LHCN-M2 (cell line): Measurements from ENCODE around the gene KANSL1L. TPM values are rescaled to one million over a fixed set of nuclear protein-coding genes. Genes with fewer than 3 reads are reported as not detected.
"Not testable (repeated sequence)": the region's sequence is repeated elsewhere in the genome, so short reads cannot be mapped to it uniquely, and the experiment has no call there.

Experiments used
- DNase-seq: peaks from one replicate; pipeline ENCODE4 v3.0.0-alpha.2; 2012; ENCODE audit warnings: low read depth
- polyA plus RNA-seq: library from polyadenylated mRNA; unstranded; fragments of >200 nt; gene quantifications from one replicate; pipeline ENCODE4 v1.2.1, GENCODE V29; 2012; ENCODE audit warnings: missing spikeins
- total RNA-seq: library from RNA; depleted of rRNA; stranded (reverse); fragments of >200 nt; gene quantifications from 2 replicates; pipeline ENCODE4 v1.2.3, GENCODE V29; 2014; rRNA removed

The KANSL1L gene, protein sequence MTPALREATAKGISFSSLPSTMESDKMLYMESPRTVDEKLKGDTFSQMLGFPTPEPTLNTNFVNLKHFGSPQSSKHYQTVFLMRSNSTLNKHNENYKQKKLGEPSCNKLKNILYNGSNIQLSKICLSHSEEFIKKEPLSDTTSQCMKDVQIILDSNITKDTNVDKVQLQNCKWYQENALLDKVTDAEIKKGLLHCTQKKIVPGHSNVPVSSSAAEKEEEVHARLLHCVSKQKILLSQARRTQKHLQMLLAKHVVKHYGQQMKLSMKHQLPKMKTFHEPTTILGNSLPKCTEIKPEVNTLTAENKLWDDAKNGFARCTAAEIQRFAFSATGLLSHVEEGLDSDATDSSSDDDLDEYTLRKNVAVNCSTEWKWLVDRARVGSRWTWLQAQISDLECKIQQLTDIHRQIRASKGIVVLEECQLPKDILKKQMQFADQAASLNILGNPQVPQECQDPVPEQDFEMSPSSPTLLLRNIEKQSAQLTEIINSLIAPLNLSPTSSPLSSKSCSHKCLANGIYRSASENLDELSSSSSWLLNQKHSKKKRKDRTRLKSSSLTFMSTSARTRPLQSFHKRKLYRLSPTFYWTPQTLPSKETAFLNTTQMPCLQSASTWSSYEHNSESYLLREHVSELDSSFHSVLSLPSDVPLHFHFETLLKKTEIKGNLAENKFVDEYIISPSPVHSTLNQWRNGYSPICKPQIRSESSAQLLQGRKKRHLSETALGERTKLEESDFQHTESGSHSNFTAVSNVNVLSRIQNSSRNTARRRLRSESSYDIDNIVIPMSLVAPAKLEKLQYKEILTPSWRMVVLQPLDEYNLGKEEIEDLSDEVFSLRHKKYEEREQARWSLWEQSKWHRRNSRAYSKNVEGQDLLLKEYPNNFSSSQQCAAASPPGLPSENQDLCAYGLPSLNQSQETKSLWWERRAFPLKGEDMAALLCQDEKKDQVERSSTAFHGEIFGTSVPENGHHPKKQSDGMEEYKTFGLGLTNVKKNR
- 4.1 and 8.7 TPM in 2 replicates for total RNA-seq
- polyA plus RNA-seq: 1.6 TPM

- DNase-seq: peak; percentile 92
Measured at GRCh38 chr2:210171309-210172218, at the start of gene KANSL1L. Gene KANSL1L, minus strand, starts transcription at chr2:210171409. Its CDS starts 16,827 bp downstream, at chr2:210154582.

- DNase-seq: no peak
Measured at GRCh38 chr2:210215120-210215519, 43.9 kb upstream of the KANSL1L start.

- DNase-seq: no peak
Measured at GRCh38 chr2:210210185-210210584, 39.0 kb upstream of the KANSL1L start.

- no peak for DNase-seq
Measured at GRCh38 chr2:210207929-210208328, 36.7 kb upstream of the KANSL1L start.

- DNase-seq: no peak
Measured at GRCh38 chr2:210203558-210203957, 32.3 kb upstream of the KANSL1L start.

GRCh38 chr2:210203147-210203546 is 31.9 kb upstream of the KANSL1L start:
- DNase-seq: no peak

GRCh38 chr2:210199854-210200253 is 28.6 kb upstream of the KANSL1L start:
- DNase-seq: no peak

DNA sequence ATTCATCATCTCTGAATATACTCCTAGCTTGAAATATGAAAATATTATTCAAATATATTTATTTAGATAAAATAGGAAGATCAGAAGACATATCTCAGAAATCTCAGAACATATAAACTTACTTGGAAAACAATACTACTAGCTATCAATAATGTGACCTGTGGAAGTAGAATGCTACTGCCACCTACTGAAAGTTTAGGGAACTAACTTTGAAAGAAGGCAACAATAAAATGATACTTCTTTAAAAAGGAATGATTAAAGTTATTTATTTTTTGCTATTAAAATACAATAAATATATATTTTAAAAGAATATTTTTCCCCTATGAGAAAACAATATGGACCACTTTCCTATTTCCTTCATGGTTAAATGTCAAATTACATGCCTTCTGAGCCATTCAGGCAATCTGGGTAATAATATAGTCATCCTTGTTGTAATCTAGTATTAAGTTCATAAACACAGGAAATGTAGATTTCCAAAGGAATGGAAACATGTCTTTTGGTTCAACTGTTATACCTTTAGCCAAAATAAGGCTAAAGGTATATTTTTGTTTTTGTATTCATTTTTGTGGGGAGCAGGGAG is 28.1 kb upstream of the KANSL1L start:
- DNase-seq: peak; percentile 40

- DNase-seq: peak; percentile 18
Measured at GRCh38 chr2:210198326-210198725, 27.1 kb upstream of the KANSL1L start.

GRCh38 chr2:210197720-210198119 is 26.5 kb upstream of the KANSL1L start:
- no peak for DNase-seq

DNA sequence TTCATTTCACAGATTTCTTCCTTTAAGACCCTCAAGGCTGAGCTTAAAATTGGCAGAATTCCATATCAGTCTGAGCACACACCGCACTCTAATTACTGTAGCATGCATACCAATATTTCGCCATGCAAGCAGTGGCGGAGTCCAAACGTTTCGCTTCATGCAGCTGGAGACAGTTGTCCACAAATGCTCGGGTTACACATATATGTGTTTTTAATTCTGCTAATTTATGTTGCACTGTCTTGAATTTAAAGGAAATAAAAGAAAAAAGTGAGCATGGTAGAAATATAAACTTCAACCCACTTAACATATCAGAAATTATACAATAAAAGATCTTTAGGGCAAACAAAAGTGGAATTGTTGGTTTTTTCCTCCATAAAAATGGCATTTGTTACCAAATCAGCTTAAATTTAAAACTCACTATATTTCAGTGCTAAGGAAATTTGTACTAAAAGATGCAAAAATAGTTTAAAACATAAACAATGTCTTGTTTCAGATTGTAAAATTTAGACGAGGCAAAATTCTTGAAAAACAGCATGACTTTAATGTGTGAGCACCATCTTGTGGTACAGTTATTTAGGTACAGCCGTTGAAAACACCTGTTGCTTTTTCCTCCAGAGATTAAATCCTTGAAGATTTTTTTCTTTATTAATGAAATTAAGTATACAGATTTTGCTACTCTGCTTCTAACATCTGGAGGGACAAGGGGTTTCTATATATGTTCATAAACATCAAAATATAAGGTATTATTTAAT is 24.1 kb upstream of the KANSL1L start:
- DNase-seq: peak; percentile 41

DNA sequence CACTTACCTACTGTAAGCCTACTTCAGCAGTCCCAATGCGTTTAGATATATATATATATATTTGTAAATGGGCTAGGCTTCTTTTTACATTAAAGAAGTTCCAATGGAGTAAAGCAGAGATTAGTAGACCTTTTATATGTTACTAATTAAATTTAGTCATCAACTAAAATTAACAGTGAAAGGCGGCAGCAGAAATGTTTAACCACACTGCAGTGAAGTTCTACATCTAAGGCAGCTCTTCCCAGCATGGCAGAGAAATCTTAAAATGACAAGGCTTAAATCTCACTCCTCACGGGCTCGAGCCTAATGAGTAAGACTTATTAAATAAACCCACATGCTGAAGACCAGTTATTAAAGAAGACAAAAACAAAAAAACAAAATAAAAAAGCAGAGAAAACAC is 19.1 kb upstream of the KANSL1L start:
- no peak for DNase-seq

GRCh38 chr2:210189452-210190138 is 18.4 kb upstream of the KANSL1L start:
- DNase-seq: no peak

DNA sequence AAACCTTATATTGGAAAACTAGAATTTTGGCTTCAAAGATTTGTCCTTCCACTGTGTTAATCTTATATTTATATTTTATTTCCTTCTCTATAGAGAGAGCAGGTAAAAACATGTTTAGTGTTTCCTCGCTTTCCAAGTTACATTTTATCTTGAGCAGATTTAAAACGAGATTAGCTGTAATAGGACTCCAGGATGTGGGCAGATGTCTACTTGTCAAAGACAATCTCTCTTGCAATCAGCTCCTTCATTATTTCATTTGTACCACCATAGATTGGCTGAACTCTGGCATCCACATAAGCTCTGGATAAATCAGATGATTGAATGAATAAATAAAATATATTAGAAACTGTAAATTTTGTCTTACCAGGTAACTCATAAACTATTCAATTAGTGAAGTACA is 17.5 kb upstream of the KANSL1L start:
- no peak for DNase-seq

GRCh38 chr2:210188190-210188589 is 17.0 kb upstream of the KANSL1L start:
- DNase-seq: no peak

DNA sequence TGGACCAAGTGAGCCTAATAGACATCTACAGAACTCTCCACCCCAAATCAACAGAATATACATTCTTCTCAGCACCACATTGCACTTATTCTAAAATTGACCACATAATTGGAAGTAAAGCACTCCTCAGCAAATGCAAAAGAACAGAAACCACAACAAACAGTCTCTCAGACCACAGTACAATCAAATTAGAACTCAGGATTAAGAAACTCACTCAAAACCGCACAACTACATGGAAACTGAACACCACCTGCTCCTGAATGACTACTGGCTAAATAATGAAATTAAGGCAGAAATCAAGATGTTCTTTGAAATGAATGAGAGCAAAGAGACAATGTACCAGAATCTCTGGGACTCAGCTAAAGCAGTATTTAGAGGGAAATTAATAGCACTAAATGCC is 12.7 kb upstream of the KANSL1L start:
- DNase-seq: not testable (repeated sequence)

DNA sequence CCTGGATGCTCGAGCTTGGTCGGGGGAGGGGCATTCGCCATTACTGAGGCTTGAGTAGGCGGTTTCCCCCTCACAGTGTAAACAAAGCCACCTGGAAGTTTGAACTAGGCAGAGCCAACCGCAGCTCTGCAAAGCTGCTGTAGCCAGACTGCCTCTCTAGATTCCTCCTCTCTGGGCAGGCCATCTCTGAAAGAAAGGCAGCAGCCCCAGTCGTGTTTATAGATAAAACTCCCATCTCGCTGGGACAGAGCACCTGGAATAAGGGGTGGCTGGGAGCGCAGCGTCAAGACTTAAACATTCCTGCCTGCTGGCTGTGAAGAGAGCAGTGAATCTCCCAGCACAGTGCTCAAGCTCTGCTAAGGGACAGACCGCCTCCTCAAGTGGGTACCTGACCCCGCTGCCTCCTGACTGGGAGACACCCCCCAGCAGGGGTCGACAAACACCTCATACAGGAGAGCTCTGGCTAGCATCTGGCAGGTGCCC is 10.4 kb upstream of the KANSL1L start:
- not testable (repeated sequence) for DNase-seq

DNA sequence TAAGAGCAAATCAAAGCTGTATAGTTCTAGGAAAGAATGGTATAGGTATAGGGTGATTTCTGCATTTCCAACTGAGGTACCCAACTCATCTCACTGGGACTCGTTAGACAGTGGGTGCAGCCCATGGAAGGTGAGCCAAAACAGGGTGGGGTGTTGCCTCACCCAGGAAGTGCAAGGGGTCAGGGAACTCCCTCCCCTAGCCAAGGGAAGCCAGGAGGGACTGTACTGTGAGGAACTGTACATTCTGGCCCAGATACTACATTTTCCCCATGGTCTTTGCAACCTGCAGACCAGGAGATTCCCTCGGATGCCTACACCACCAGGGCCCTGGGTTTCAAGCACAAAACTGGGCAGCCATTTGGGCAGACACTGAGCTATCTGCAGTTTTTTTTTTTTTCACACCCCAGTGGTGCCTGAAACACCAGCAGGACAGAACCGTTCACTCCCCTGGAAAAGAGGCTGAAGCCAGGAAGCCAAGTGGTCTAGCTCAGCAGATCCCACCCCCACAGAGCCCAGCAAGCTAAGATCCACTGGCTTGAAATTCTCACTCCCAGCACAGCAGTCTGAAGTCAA is 9.9 kb upstream of the KANSL1L start:
- not testable (repeated sequence) for DNase-seq

DNA sequence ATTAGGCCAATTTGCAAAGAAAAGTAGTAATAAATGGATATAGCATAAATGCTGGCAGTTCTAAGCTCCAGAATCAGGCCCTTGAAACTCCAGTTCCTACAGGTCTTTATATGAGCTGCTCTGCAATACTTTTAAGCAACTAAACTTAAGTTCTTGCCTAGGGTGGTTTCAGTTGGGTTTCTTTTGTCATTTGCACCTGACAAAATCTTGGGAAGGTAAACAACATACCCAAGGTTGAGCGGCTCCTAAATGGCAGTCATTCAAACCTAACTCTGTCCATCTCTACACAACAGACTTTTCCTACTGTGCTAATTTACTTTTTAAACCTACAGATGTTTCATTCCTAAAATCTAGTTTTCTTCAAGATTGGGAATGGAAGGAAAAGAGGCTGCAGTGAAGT is 9.3 kb upstream of the KANSL1L start:
- no peak for DNase-seq
